Stomach (tissue), 9 donors: ENCODE data around the gene ERCC2. TPM values are rescaled to one million over a fixed set of nuclear protein-coding genes. Genes with fewer than 3 reads are reported as not detected.

Experiments
- DNase-seq, 2 donors: peaks; one replicate each; pipeline versions ENCODE4 v3.0.0 to v3.0.0-alpha.2; 2013 to 2019
- H3K27ac ChIP-seq, 5 donors: fragments of 200-600 bp in 4 of 5; sonication (generic) in 4 of 5; one replicate each; pipeline ENCODE4 v1.5.1; 2013 to 2019; ENCODE audit warnings: mild to moderate bottlenecking in 1 of 5, moderate library complexity in 1 of 5
- H3K27me3 ChIP-seq, 3 donors: fragments of 200-600 bp; sonication (generic); one replicate each; pipeline ENCODE4 v1.5.1; 2017 to 2019; ENCODE audit warnings: mixed run types in 1 of 3
- H3K36me3 ChIP-seq, 4 donors: fragments of 200-600 bp; sonication (generic); 1 replicate in 3 of 4; 2 replicates in 1 of 4; pipeline ENCODE4 v1.5.1; 2016 to 2019
- H3K4me1 ChIP-seq, 4 donors: fragments of 200-600 bp; sonication (generic); one replicate each; pipeline ENCODE4 v1.5.1; 2016 to 2019
- H3K4me3 ChIP-seq, 4 donors: fragments of 200-600 bp; sonication (generic) in 3 of 4; one replicate each; pipeline ENCODE4 v1.5.1; 2016 to 2019; ENCODE audit warnings: mild to moderate bottlenecking in 1 of 4
- H3K9me3 ChIP-seq, 4 donors: fragments of 200-600 bp; sonication (generic); one replicate each; pipeline ENCODE4 v1.5.1; 2016 to 2019
- CTCF ChIP-seq, 7 experiments: fragments of 450-650 bp in 4 of 7; fragments of 200-600 bp in 3 of 7; sonication (generic) in 3 of 7; IDR thresholded peaks; one replicate each; pipeline ENCODE4 v1.5.1; 2016 to 2019; ENCODE audit warnings: antibody characterized with exemption in 7 of 7, control low read depth in 2 of 7, mild to moderate bottlenecking in 1 of 7
- EP300 ChIP-seq: sonication (generic); formaldehyde crosslinking; IDR thresholded peaks from one replicate; pipeline ENCODE4 v1.6.1; 2017; ENCODE audit warnings: antibody characterized with exemption
- POLR2A ChIP-seq, 4 donors: fragments of 450-650 bp; IDR thresholded peaks; one replicate each; pipeline ENCODE4 v1.6.1; 2016; ENCODE audit warnings: antibody characterized with exemption in 4 of 4, control low read depth in 2 of 4, mild to moderate bottlenecking in 1 of 4, moderate library complexity in 1 of 4
- POLR2AphosphoS5 ChIP-seq, 3 donors: sonication (generic); formaldehyde crosslinking; IDR thresholded peaks; one replicate each; pipeline ENCODE4 v1.6.1; 2016; ENCODE audit warnings: antibody characterized with exemption in 3 of 3
- WGBS, 5 donors: extraction: QIAGEN DNeasy Blood & Tissue Kit in 3 of 5; methylation state at CpG; one replicate each; pipeline versions ENCODE4 v1.1.5 to v1.1.7; 2013 to 2018; 5-methylcytosine and 5-hydroxymethylcytosine counted together
- intact Hi-C: fragments of 100-400 bp; cut with DNase I; formaldehyde crosslinking; loops from one replicate; pipeline ENCODE4 v1.15.1; 2023; ENCODE audit warnings: low total_unique reads
- polyA plus RNA-seq, 3 donors: library from polyadenylated mRNA; stranded (reverse); fragments of 200-250 nt; gene quantifications; one replicate each; pipeline ENCODE4 v1.2.3, GENCODE V29; 2013
- total RNA-seq, 5 donors: library from RNA; depleted of rRNA; stranded (reverse); fragments of >200 nt; gene quantifications; one replicate each; pipeline versions ENCODE4 v1.1.0 to v1.2.3, GENCODE V29; 2014 to 2016
- donor health status: healthy with polysubstance abuse.
- donor health status: Bipolar disorder and iron deficiency.
- donor health status: healthy.

The ERCC2 gene
- total and polyA plus RNA-seq, 8 donors, result 5.3 to 77.3 (median 8.7) TPM

- no peak overlapping the region for H3K4me3 ChIP-seq
- peaks cover 0 to 21% (median 0%) of the 10 kb centered on the region in 3 donors for H3K27me3 ChIP-seq
- peak in 1 of 2 donors; percentile 52 for DNase-seq
- no peak overlapping the region for H3K27ac ChIP-seq
- H3K9me3 ChIP-seq, result no peaks in the 10 kb centered on the region
- no peak for TF ChIP-seq EP300
- TF ChIP-seq CTCF (IDR thresholded peaks at IDR 0.05), result no peak
- intact Hi-C loops, result no loop called here
- 13 to 30% (median 17%) methylated on average over 5 of the region's 5 CpGs for WGBS, 5 donors
- H3K36me3 ChIP-seq, result peaks cover 0 to 20% (median 16%) of the 10 kb centered on the region in 4 donors
- peaks cover 0 to 8% (median 0%) of the 10 kb centered on the region in 4 donors for H3K4me1 ChIP-seq
These were observed 65.0 kb downstream of the ERCC2 start for GRCh38 chr19:45305421-45305820.

DNA sequence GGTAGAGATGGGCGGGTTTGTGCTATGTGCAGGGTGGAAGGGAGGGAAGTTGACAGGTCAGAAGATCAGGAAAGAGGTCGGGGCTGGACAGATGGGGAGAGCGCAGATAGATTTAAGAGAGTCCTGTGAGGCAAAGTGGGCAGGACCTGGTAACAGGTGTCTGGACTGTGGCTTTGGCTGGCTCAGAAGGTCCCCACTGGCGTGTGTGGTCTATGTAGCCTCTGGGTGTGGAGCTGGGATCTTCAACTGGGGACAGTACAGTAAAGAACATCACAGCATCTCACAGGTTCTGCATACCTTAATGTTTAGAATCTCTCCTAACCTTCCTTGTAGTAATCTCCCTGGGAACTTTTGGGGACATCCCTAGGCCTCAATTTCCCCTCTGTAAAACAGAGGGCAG, 65.4 kb downstream of the ERCC2 start:
- H3K9me3 ChIP-seq, result no peaks in the 10 kb centered on the region
- 55 to 68% (median 61%) methylated on average over 4 of the region's 4 CpGs for WGBS, 5 donors
- no peak overlapping the region for H3K27ac ChIP-seq
- intact Hi-C loops, result no loop called here
- H3K4me1 ChIP-seq, result peaks cover 0 to 8% (median 0%) of the 10 kb centered on the region in 4 donors
- no peak for TF ChIP-seq POLR2A (IDR thresholded peaks at IDR 0.05)
- no peak for TF ChIP-seq POLR2AphosphoS5 (IDR thresholded peaks at IDR 0.05)
- no peak for TF ChIP-seq EP300
- TF ChIP-seq CTCF (IDR thresholded peaks at IDR 0.05), result no peak
- DNase-seq, result no peak
- H3K4me3 ChIP-seq, result no peak overlapping the region
- peaks cover 0 to 21% (median 0%) of the 10 kb centered on the region in 3 donors for H3K27me3 ChIP-seq
- peaks cover 0 to 22% (median 17%) of the 10 kb centered on the region in 4 donors for H3K36me3 ChIP-seq

GRCh38 chr19:45304141-45304926, 66.0 kb downstream of the ERCC2 start:
- H3K9me3 ChIP-seq, result no peaks in the 10 kb centered on the region
- H3K27me3 ChIP-seq, result peaks cover 0 to 21% (median 0%) of the 10 kb centered on the region in 3 donors
- H3K36me3 ChIP-seq, result peaks cover 0 to 29% (median 24%) of the 10 kb centered on the region in 4 donors
- intact Hi-C loops, result no loop called here
- WGBS, 5 donors, result 71 to 79% (median 74%) methylated on average over 4 of the region's 4 CpGs
- peaks cover 0 to 8% (median 0%) of the 10 kb centered on the region in 4 donors for H3K4me1 ChIP-seq
- no peak for TF ChIP-seq EP300
- TF ChIP-seq POLR2AphosphoS5 (IDR thresholded peaks at IDR 0.05), result no peak
- no peak for TF ChIP-seq CTCF (IDR thresholded peaks at IDR 0.05)
- no peak for TF ChIP-seq POLR2A (IDR thresholded peaks at IDR 0.05)
- DNase-seq, result no peak
- no peak overlapping the region for H3K4me3 ChIP-seq
- no peak overlapping the region for H3K27ac ChIP-seq

- Histone ChIP-seq H3K27me3 (peaks cover 0 to 19% (median 0%) of the 10 kb centered on the region in 3 donors), H3K9me3 (no peaks in the 10 kb centered on the region), H3K27ac (no peak overlapping the region), H3K36me3 (peaks cover 4 to 35% (median 30%) of the 10 kb centered on the region in 4 donors), H3K4me3 (no peak overlapping the region), H3K4me1 (peaks cover 0 to 8% (median 0%) of the 10 kb centered on the region in 4 donors)
- no peak for DNase-seq
- 92 to 97% (median 95%) methylated on average over 12 of the region's 12 CpGs for WGBS, 5 donors
- intact Hi-C loops, result no loop called here
- TF ChIP-seq EP300, result no peak
- TF ChIP-seq POLR2A (IDR thresholded peaks at IDR 0.05), result no peak
These were observed 66.9 kb downstream of the ERCC2 start for GRCh38 chr19:45303269-45304060.
